WTC11 (cell line): ENCODE results near the gene ZNF646. TPM values are rescaled to one million over a fixed set of nuclear protein-coding genes. Genes with fewer than 3 reads are reported as not detected.

Experiments used
- ATAC-seq: fragments of 200-7000 bp; cut with Tn5 transposase; 2 replicates; pipeline ENCODE4 v1.10.0; 2021; ENCODE audit warnings: mild to moderate bottlenecking, moderate library complexity
- CTCF ChIA-PET: fragments of 300-600 bp; sonication (Branson Sonifier 250); formaldehyde crosslinking; loops from one replicate; lab custom pipeline; 2021; ENCODE audit warnings: antibody characterized with exemption; lab: Charles Lee
- POLR2A ChIA-PET: fragments of 350-600 bp; sonication (Branson Sonifier 250); formaldehyde crosslinking; loops from one replicate; lab custom pipeline; 2021; ENCODE audit warnings: antibody characterized with exemption; lab: Charles Lee
- DNase-seq: peaks from one replicate; pipeline ENCODE4 v3.0.0; 2021; ENCODE audit warnings: low spot score
- H3K27ac Mint-ChIP-seq: 2 replicates; pipeline ENCODE4 v1.8.0; 2021; ENCODE audit warnings: mixed read lengths
- H3K27me3 Mint-ChIP-seq: 2 replicates; pipeline ENCODE4 v1.8.0; 2021; ENCODE audit warnings: low read depth, mild to moderate bottlenecking, moderate library complexity, mixed read lengths
- H3K36me3 Mint-ChIP-seq: 2 replicates; pipeline ENCODE4 v1.8.0; 2021; ENCODE audit warnings: mixed read lengths
- H3K4me1 Mint-ChIP-seq: 2 replicates; pipeline ENCODE4 v1.8.0; 2022; ENCODE audit warnings: mixed read lengths
- H3K4me3 Mint-ChIP-seq: 2 replicates; pipeline ENCODE4 v1.8.0; 2021; ENCODE audit warnings: mild to moderate bottlenecking, moderate library complexity, mixed read lengths
- H3K9me3 Mint-ChIP-seq: 2 replicates; pipeline ENCODE4 v1.8.0; 2021; ENCODE audit warnings: mixed read lengths
- ESRRA ChIP-seq: sonication (generic); formaldehyde crosslinking; IDR thresholded peaks from 2 replicates; pipeline ENCODE4 v1.8.1; 2022; ENCODE audit warnings: mild to moderate bottlenecking, missing genetic modification reagents, borderline replicate concordance
- OVOL2 ChIP-seq: fragments of 250-450 bp; sonication (Bioruptor Pico); IDR thresholded peaks from 2 replicates; pipeline ENCODE4 v1.9.0; 2021; ENCODE audit warnings: mild to moderate bottlenecking, borderline replicate concordance
- TEAD1 ChIP-seq: sonication (generic); formaldehyde crosslinking; IDR thresholded peaks from 2 replicates; pipeline ENCODE4 v1.8.0; 2022; ENCODE audit warnings: mild to moderate bottlenecking, missing genetic modification reagents
- ZNF232 ChIP-seq: sonication (generic); formaldehyde crosslinking; IDR thresholded peaks from 2 replicates; pipeline ENCODE4 v1.8.0; 2022; ENCODE audit warnings: mild to moderate bottlenecking, missing genetic modification reagents
- total RNA-seq: library from RNA; stranded (reverse); gene quantifications from 3 replicates; pipeline ENCODE4 v1.2.3, GENCODE V29; 2021
- TF ChIP-seq, protein P1 (sequence below): fragments of 250-450 bp; sonication (Bioruptor Pico); IDR thresholded peaks from 2 replicates; pipeline ENCODE4 v1.9.0; 2021; ENCODE audit warnings: mild to moderate bottlenecking, borderline replicate concordance
- TF ChIP-seq, protein P2 (sequence below): sonication (generic); formaldehyde crosslinking; IDR thresholded peaks from 2 replicates; pipeline ENCODE4 v1.8.0; 2022; ENCODE audit warnings: missing genetic modification reagents
- TF ChIP-seq, protein P3 (sequence below): fragments of 200-600 bp; IDR thresholded peaks from 2 replicates; pipeline ENCODE4 v1.8.0; 2022; ENCODE audit warnings: antibody characterized with exemption
- TF ChIP-seq, protein P4 (sequence below): fragments of 250-450 bp; sonication (Bioruptor Pico); IDR thresholded peaks from 2 replicates; pipeline ENCODE4 v1.9.0; 2021; ENCODE audit warnings: mild to moderate bottlenecking
- TF ChIP-seq, protein P5 (sequence below): sonication (generic); formaldehyde crosslinking; IDR thresholded peaks from 2 replicates; pipeline ENCODE4 v1.8.1; 2023; ENCODE audit warnings: mild to moderate bottlenecking, missing genetic modification reagents, borderline replicate concordance

The ZNF646 gene
- total RNA-seq, 1 experiment from 2014 or later, result 29.3 TPM

DNA sequence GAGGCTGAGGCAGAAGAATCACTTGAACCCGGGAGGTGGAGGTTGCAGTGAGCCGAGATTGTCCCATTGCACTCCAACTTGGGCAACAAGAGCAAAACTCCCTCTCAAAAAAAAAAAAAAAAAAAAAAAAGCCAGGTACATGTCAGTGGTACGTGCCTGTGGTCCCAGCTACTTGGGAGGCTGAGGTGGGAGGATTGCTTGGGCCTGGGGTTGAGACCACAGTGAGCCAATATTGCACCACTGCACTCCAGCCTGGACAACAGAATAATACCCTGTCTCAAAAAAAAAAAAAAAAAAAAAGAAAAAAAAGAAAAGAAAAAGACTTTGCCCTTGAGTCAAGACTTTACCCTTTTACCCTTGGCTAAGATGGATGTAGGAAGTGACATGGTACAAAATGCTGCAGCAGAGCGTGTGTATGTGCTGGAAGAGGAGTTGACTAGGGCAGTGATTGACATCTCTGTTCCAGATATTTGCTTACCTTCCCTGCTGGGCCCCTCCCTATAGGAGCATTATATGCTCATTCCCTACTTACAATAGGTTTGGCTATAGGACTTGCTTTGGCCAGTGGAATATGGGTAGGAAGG, 30.2 kb upstream of the ZNF646 start:
- TF ChIP-seq, protein P1, sequence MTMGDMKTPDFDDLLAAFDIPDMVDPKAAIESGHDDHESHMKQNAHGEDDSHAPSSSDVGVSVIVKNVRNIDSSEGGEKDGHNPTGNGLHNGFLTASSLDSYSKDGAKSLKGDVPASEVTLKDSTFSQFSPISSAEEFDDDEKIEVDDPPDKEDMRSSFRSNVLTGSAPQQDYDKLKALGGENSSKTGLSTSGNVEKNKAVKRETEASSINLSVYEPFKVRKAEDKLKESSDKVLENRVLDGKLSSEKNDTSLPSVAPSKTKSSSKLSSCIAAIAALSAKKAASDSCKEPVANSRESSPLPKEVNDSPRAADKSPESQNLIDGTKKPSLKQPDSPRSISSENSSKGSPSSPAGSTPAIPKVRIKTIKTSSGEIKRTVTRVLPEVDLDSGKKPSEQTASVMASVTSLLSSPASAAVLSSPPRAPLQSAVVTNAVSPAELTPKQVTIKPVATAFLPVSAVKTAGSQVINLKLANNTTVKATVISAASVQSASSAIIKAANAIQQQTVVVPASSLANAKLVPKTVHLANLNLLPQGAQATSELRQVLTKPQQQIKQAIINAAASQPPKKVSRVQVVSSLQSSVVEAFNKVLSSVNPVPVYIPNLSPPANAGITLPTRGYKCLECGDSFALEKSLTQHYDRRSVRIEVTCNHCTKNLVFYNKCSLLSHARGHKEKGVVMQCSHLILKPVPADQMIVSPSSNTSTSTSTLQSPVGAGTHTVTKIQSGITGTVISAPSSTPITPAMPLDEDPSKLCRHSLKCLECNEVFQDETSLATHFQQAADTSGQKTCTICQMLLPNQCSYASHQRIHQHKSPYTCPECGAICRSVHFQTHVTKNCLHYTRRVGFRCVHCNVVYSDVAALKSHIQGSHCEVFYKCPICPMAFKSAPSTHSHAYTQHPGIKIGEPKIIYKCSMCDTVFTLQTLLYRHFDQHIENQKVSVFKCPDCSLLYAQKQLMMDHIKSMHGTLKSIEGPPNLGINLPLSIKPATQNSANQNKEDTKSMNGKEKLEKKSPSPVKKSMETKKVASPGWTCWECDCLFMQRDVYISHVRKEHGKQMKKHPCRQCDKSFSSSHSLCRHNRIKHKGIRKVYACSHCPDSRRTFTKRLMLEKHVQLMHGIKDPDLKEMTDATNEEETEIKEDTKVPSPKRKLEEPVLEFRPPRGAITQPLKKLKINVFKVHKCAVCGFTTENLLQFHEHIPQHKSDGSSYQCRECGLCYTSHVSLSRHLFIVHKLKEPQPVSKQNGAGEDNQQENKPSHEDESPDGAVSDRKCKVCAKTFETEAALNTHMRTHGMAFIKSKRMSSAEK (CRISPR knock-in tag), result no peak
- TF ChIP-seq ESRRA (CRISPR knock-in tag) (no peak), OVOL2 (CRISPR knock-in tag) (no peak)
- TF ChIP-seq, protein P2, sequence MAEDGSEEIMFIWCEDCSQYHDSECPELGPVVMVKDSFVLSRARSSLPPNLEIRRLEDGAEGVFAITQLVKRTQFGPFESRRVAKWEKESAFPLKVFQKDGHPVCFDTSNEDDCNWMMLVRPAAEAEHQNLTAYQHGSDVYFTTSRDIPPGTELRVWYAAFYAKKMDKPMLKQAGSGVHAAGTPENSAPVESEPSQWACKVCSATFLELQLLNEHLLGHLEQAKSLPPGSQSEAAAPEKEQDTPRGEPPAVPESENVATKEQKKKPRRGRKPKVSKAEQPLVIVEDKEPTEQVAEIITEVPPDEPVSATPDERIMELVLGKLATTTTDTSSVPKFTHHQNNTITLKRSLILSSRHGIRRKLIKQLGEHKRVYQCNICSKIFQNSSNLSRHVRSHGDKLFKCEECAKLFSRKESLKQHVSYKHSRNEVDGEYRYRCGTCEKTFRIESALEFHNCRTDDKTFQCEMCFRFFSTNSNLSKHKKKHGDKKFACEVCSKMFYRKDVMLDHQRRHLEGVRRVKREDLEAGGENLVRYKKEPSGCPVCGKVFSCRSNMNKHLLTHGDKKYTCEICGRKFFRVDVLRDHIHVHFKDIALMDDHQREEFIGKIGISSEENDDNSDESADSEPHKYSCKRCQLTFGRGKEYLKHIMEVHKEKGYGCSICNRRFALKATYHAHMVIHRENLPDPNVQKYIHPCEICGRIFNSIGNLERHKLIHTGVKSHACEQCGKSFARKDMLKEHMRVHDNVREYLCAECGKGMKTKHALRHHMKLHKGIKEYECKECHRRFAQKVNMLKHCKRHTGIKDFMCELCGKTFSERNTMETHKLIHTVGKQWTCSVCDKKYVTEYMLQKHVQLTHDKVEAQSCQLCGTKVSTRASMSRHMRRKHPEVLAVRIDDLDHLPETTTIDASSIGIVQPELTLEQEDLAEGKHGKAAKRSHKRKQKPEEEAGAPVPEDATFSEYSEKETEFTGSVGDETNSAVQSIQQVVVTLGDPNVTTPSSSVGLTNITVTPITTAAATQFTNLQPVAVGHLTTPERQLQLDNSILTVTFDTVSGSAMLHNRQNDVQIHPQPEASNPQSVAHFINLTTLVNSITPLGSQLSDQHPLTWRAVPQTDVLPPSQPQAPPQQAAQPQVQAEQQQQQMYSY, result no peak
- TF ChIP-seq, protein P3, sequence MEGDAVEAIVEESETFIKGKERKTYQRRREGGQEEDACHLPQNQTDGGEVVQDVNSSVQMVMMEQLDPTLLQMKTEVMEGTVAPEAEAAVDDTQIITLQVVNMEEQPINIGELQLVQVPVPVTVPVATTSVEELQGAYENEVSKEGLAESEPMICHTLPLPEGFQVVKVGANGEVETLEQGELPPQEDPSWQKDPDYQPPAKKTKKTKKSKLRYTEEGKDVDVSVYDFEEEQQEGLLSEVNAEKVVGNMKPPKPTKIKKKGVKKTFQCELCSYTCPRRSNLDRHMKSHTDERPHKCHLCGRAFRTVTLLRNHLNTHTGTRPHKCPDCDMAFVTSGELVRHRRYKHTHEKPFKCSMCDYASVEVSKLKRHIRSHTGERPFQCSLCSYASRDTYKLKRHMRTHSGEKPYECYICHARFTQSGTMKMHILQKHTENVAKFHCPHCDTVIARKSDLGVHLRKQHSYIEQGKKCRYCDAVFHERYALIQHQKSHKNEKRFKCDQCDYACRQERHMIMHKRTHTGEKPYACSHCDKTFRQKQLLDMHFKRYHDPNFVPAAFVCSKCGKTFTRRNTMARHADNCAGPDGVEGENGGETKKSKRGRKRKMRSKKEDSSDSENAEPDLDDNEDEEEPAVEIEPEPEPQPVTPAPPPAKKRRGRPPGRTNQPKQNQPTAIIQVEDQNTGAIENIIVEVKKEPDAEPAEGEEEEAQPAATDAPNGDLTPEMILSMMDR, result no peak
- Mint-ChIP-seq H3K27ac (no peak overlapping the region), H3K4me3 (no peak overlapping the region), H3K27me3 (peaks cover 5% of the 10 kb centered on the region; the same call in 1 of the 2 replicates), H3K36me3 (no peaks in the 10 kb centered on the region), H3K9me3 (no peaks in the 10 kb centered on the region), H3K4me1 (peaks cover 5% of the 10 kb centered on the region; the same call in 1 of the 2 replicates)
- ATAC-seq (no peak), DNase-seq (no peak)
- POLR2A ChIA-PET, result interaction anchor here (0.6 kb wide), 1 partner anchor 62 kb away, joined by 4 read pairs; no protein-coding TSS in a partner anchor
- CTCF ChIA-PET, result interaction anchor here (1.8 to 3.0 kb wide), 3 partner anchors 30 to 99 kb away, joined by 11 to 83 read pairs (median 16); partner anchors contain the start of genes HSD3B7, ZNF646 and ZNF668

DNA sequence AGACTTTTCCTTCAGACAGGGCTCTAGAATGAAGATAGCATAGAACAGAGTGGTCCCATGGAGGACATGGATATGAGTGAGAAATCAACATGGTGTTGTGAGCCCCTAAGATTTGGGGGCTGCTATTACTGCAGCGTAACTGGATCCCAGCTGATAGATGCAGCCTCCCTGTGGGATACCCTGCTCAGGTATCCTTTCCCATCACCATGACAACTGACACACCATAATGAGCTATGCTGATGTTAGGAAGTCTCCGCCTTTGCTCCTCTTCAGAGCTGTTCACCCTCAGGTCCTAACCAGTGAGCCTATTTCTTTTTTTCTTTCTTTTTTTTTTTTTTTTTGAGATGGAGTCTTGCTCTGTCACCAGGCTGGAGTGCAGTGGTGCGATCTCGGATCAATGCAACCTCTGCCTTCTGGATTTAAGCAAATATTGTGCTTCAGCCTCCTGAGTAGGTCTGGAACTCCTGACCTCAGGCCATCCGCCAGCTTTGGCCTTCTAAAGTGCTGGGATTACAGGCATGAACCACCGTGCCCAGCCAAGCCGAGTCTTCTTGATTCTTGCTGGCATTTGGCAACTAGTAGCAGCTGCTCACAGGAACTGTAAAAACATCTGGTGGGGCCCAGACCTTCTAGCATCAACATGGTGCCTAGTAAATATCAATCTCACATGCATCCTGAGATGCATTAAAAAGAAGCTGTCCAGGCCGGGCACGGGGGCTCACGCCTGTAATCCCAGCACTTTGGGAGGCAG, 23.8 kb upstream of the ZNF646 start:
- DNase-seq (no peak), ATAC-seq (peak; percentile 87)
- TF ChIP-seq TEAD1 (CRISPR knock-in tag) (no peak), ZNF232 (CRISPR knock-in tag) (no peak)
- TF ChIP-seq, protein P4, sequence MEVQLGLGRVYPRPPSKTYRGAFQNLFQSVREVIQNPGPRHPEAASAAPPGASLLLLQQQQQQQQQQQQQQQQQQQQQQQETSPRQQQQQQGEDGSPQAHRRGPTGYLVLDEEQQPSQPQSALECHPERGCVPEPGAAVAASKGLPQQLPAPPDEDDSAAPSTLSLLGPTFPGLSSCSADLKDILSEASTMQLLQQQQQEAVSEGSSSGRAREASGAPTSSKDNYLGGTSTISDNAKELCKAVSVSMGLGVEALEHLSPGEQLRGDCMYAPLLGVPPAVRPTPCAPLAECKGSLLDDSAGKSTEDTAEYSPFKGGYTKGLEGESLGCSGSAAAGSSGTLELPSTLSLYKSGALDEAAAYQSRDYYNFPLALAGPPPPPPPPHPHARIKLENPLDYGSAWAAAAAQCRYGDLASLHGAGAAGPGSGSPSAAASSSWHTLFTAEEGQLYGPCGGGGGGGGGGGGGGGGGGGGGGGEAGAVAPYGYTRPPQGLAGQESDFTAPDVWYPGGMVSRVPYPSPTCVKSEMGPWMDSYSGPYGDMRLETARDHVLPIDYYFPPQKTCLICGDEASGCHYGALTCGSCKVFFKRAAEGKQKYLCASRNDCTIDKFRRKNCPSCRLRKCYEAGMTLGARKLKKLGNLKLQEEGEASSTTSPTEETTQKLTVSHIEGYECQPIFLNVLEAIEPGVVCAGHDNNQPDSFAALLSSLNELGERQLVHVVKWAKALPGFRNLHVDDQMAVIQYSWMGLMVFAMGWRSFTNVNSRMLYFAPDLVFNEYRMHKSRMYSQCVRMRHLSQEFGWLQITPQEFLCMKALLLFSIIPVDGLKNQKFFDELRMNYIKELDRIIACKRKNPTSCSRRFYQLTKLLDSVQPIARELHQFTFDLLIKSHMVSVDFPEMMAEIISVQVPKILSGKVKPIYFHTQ (CRISPR knock-in tag), result no peak
- TF ChIP-seq, protein P5, sequence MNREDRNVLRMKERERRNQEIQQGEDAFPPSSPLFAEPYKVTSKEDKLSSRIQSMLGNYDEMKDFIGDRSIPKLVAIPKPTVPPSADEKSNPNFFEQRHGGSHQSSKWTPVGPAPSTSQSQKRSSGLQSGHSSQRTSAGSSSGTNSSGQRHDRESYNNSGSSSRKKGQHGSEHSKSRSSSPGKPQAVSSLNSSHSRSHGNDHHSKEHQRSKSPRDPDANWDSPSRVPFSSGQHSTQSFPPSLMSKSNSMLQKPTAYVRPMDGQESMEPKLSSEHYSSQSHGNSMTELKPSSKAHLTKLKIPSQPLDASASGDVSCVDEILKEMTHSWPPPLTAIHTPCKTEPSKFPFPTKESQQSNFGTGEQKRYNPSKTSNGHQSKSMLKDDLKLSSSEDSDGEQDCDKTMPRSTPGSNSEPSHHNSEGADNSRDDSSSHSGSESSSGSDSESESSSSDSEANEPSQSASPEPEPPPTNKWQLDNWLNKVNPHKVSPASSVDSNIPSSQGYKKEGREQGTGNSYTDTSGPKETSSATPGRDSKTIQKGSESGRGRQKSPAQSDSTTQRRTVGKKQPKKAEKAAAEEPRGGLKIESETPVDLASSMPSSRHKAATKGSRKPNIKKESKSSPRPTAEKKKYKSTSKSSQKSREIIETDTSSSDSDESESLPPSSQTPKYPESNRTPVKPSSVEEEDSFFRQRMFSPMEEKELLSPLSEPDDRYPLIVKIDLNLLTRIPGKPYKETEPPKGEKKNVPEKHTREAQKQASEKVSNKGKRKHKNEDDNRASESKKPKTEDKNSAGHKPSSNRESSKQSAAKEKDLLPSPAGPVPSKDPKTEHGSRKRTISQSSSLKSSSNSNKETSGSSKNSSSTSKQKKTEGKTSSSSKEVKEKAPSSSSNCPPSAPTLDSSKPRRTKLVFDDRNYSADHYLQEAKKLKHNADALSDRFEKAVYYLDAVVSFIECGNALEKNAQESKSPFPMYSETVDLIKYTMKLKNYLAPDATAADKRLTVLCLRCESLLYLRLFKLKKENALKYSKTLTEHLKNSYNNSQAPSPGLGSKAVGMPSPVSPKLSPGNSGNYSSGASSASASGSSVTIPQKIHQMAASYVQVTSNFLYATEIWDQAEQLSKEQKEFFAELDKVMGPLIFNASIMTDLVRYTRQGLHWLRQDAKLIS (CRISPR knock-in tag), result no peak
- ChIA-PET POLR2A (interaction anchor here (0.7 to 1.2 kb wide), 3 partner anchors 22 to 65 kb away, joined by 3 read pairs; partner anchors contain the start of gene HSD3B7), CTCF (interaction anchor here (1.5 to 4.5 kb wide), 5 partner anchors 8 to 109 kb away, joined by 4 to 31 read pairs (median 10); partner anchors contain the start of genes HSD3B7 and KAT8)
- Mint-ChIP-seq H3K4me1 (peaks cover 9% of the 10 kb centered on the region), H3K9me3 (peaks cover 4% of the 10 kb centered on the region), H3K27ac (no peak overlapping the region), H3K4me3 (no peak overlapping the region), H3K27me3 (peaks cover 15% of the 10 kb centered on the region), H3K36me3 (no peaks in the 10 kb centered on the region)
